Spleen (tissue), 11 donors: Measurements from ENCODE around the gene CFAP57. TPM values are rescaled to one million over a fixed set of nuclear protein-coding genes. Genes with fewer than 3 reads are reported as not detected.

ENCODE experiments used
- DNase-seq: peaks from one replicate; pipeline ENCODE4 v3.0.0-alpha.2; 2020
- H3K27ac ChIP-seq, 8 donors: fragments of 200-600 bp; sonication (generic) in 7 of 8; 1 replicate in 4 of 8; 2 replicates in 4 of 8; pipeline versions ENCODE4 v1.5.0 to v1.8.0; 2016 to 2021; ENCODE audit warnings: inconsistent platforms in 4 of 8, mild to moderate bottlenecking in 4 of 8, moderate library complexity in 1 of 8
- H3K27me3 ChIP-seq, 7 donors: fragments of 200-600 bp; sonication (generic) in 6 of 7; replicated peaks in 1 of 7; 1 replicate in 4 of 7; 2 replicates in 3 of 7; pipeline versions ENCODE4 v1.5.0 to v1.8.0; 2016 to 2021; ENCODE audit warnings: inconsistent platforms in 3 of 7, mild to moderate bottlenecking in 1 of 7
- H3K36me3 ChIP-seq, 6 donors: fragments of 200-600 bp; sonication (generic) in 5 of 6; 1 replicate in 4 of 6; 2 replicates in 2 of 6; pipeline versions ENCODE4 v1.5.0 to v1.8.0; 2016 to 2021; ENCODE audit warnings: inconsistent platforms in 2 of 6
- H3K4me1 ChIP-seq, 6 donors: fragments of 200-600 bp; sonication (generic) in 5 of 6; 1 replicate in 3 of 6; 2 replicates in 3 of 6; pipeline versions ENCODE4 v1.5.0 to v1.8.0; 2016 to 2021; ENCODE audit warnings: inconsistent platforms in 3 of 6
- H3K4me3 ChIP-seq, 8 donors: fragments of 200-600 bp; sonication (generic) in 7 of 8; 1 replicate in 4 of 8; 2 replicates in 4 of 8; pipeline versions ENCODE4 v1.5.0 to v1.8.0; 2016 to 2021; ENCODE audit warnings: inconsistent platforms in 4 of 8, mild to moderate bottlenecking in 4 of 8, moderate library complexity in 2 of 8
- H3K9me3 ChIP-seq, 8 donors: fragments of 200-600 bp; sonication (generic) in 7 of 8; 1 replicate in 4 of 8; 2 replicates in 4 of 8; pipeline versions ENCODE4 v1.5.0 to v1.8.0; 2016 to 2021; ENCODE audit warnings: inconsistent platforms in 4 of 8
- CTCF ChIP-seq, 11 experiments: fragments of 200-600 bp in 7 of 11; fragments of 450-650 bp in 4 of 11; sonication (generic) in 4 of 11; IDR thresholded peaks in 8 of 11; conservative IDR thresholded peaks in 3 of 11; 1 replicate in 7 of 11; 2 replicates in 4 of 11; pipeline versions ENCODE4 v1.4.0 to v1.8.0; 2016 to 2021; ENCODE audit warnings: antibody characterized with exemption in 11 of 11, inconsistent platforms in 4 of 11, mild to moderate bottlenecking in 1 of 11
- POLR2A ChIP-seq, 3 donors: fragments of 450-650 bp; IDR thresholded peaks; one replicate each; pipeline ENCODE4 v1.5.1; 2017; ENCODE audit warnings: antibody characterized with exemption in 3 of 3, mild to moderate bottlenecking in 1 of 3
- POLR2AphosphoS5 ChIP-seq, 3 donors: sonication (generic); formaldehyde crosslinking; IDR thresholded peaks; one replicate each; pipeline ENCODE4 v1.5.1; 2017; ENCODE audit warnings: antibody characterized with exemption in 3 of 3
- WGBS, 5 donors: extraction: QIAGEN DNeasy Blood & Tissue Kit in 3 of 5; methylation state at CpG; one replicate each; pipeline versions ENCODE4 v1.1.5 to v1.1.7; 2013 to 2018; 5-methylcytosine and 5-hydroxymethylcytosine counted together
- intact Hi-C: fragments of 100-400 bp; cut with DNase I; formaldehyde crosslinking; loops from one replicate; pipeline ENCODE4 v1.15.0; 2023; ENCODE audit warnings: low total_unique reads
- polyA plus RNA-seq, 3 donors: library from polyadenylated mRNA; stranded (reverse); fragments of 200-250 nt; gene quantifications; one replicate each; pipeline ENCODE4 v1.2.1, GENCODE V29; 2013
- total RNA-seq, 7 donors: library from RNA; depleted of rRNA in 3 of 7; stranded (reverse); fragments of >200 nt in 3 of 7; fragmentation: NEBNext Ultra II Directional in 4 of 7; extraction: Animal tissue kit (Norgen Biotek cat#: 25700) in 4 of 7; gene quantifications; one replicate each; pipeline versions ENCODE4 v1.1.0 to v1.2.1, GENCODE V29; 2016 to 2021
- donor health status: healthy with polysubstance abuse.
- donor health status: DM: no; HTN: no; CAD: no; lungs with moderate emphysema.
- donor health status: DM: no; HTN: no; CAD: no.
- donor health status: Bipolar disorder and iron deficiency.
- donor health status: healthy.
- donor health status: DM: no; HTN: no; CAD: no.
- donor health status: DM: yes; HTN: yes; CAD: no.

CFAP57 gene
- total and polyA plus RNA-seq, 10 donors = 0.03 to 0.07 (median 0.05) TPM; not detected in 7

GRCh38 chr1:43147625-43148327 lies 24.4 kb upstream of the CFAP57 start:
- Histone ChIP-seq H3K36me3 (no peaks in the 10 kb centered on the region), H3K27ac (no peak overlapping the region), H3K4me1 (peaks cover 0 to 12% (median 10%) of the 10 kb centered on the region in 6 donors), H3K9me3 (no peaks in the 10 kb centered on the region), H3K4me3 (peak overlapping the region in 7 of 8 donors; percentile 4 to 58 (median 25)), H3K27me3 (peaks cover 0 to 94% (median 39%) of the 10 kb centered on the region in 7 donors)
- WGBS, 5 donors = 5 to 10% (median 7%) methylated on average over 31 to 47 of the region's 47 CpGs
- no peak for DNase-seq
- TF ChIP-seq POLR2AphosphoS5 (IDR thresholded peaks at IDR 0.05) = no peak
- intact Hi-C loops = no loop called here

DNA sequence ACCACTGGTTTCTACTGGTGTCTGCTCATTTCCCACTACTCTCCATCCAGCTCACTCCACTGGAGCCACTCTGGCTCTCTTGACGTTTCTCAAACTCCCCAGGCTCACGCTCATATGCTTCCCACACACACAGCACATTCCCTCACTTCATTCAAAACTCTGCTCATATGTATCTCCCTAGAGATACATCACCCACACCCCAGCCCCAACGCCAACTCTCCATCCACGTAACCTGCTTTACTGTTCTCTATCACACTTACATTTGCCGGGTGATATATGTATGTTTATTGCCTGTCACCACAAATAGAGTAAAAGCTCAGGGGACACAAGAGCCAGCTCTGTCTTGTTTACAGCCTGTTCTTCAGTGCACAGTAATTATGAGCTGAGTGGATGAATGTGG lies 22.2 kb upstream of the CFAP57 start:
- Histone ChIP-seq H3K9me3 (no peaks in the 10 kb centered on the region), H3K36me3 (no peaks in the 10 kb centered on the region), H3K4me3 (no peak overlapping the region), H3K27ac (no peak overlapping the region), H3K27me3 (peaks cover 0 to 84% (median 37%) of the 10 kb centered on the region in 7 donors), H3K4me1 (peaks cover 0 to 12% (median 10%) of the 10 kb centered on the region in 6 donors)
- TF ChIP-seq POLR2AphosphoS5 (IDR thresholded peaks at IDR 0.05) (no peak), CTCF (IDR thresholded peaks at IDR 0.05 in 8 of 11, conservative IDR thresholded peaks at IDR 0.05 in 3 of 11) (no peak), POLR2A (IDR thresholded peaks at IDR 0.05) (no peak)
- DNase-seq = no peak
- 84 to 88% (median 86%) methylated on average over 5 of the region's 5 CpGs for WGBS, 5 donors
- intact Hi-C loops = no loop called here

DNA sequence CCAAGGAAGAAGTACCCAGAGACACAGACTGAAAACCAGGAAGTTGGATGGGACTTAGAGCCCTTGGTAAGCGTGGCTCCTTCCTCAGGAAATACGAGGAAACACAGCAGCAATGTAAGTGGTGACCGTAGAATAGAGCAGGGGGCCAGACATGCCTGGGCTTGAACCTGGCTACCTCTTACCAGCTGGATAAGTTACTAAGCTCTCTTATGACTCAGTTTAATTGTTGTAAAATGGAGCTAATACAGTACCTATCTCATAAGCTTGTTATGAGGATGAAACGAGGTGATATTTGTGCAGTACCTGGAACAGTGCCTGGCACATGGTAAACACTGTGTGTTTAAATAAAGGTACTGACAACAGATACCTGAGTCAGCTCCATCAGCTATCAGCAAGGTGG lies 19.3 kb upstream of the CFAP57 start:
- intact Hi-C loops = no loop called here
- no peak for DNase-seq
- H3K4me1 ChIP-seq = peaks cover 0 to 5% (median 2%) of the 10 kb centered on the region in 6 donors
- H3K36me3 ChIP-seq = no peaks in the 10 kb centered on the region
- no peaks in the 10 kb centered on the region for H3K9me3 ChIP-seq
- 39 to 64% (median 40%) methylated on average over 4 of the region's 4 CpGs for WGBS, 5 donors
- TF ChIP-seq CTCF (IDR thresholded peaks at IDR 0.05 in 8 of 11, conservative IDR thresholded peaks at IDR 0.05 in 3 of 11) = no peak
- no peak for TF ChIP-seq POLR2A (IDR thresholded peaks at IDR 0.05)
- no peak for TF ChIP-seq POLR2AphosphoS5 (IDR thresholded peaks at IDR 0.05)
- no peak overlapping the region for H3K27ac ChIP-seq
- no peak overlapping the region for H3K4me3 ChIP-seq
- peaks cover 0 to 54% (median 11%) of the 10 kb centered on the region in 7 donors for H3K27me3 ChIP-seq

DNA sequence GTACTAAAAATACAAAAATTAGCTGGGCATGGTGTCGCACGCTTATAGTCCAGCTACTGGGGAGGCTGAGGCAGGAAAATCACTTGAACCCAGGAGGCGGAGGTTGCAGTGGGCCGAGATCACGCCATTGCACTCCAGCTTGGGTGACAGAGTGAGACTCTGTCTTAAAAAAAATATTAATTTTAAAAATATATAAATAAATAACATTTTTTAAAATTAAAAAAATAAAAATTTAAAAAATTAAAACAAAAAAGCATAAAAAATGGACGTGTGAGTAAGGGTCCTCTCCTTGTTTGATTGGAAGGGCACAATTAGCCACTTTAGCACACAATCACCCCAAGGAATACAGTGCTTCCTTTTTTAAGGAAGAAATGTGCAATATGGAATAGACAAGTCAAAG lies 18.7 kb upstream of the CFAP57 start:
- DNase-seq = no peak
- H3K36me3 ChIP-seq = no peaks in the 10 kb centered on the region
- WGBS, 5 donors = 89 to 94% (median 93%) methylated on average over 6 of the region's 6 CpGs

More for the DNA sequence above, 18.7 kb upstream of the CFAP57 start:
- Histone ChIP-seq H3K4me3 (no peak overlapping the region), H3K27ac (no peak overlapping the region), H3K4me1 (no peaks in the 10 kb centered on the region), H3K9me3 (no peaks in the 10 kb centered on the region), H3K27me3 (peaks cover 0 to 49% (median 5%) of the 10 kb centered on the region in 7 donors)
- TF ChIP-seq POLR2AphosphoS5 (IDR thresholded peaks at IDR 0.05) (no peak), CTCF (IDR thresholded peaks at IDR 0.05 in 8 of 11, conservative IDR thresholded peaks at IDR 0.05 in 3 of 11) (no peak), POLR2A (IDR thresholded peaks at IDR 0.05) (no peak)
- intact Hi-C loops = no loop called here
